Central memory CD4-positive, alpha-beta T cell (primary cell): ENCODE results near the gene SCG5.

ENCODE experiments used
- DNase-seq: peaks from one replicate; pipeline ENCODE4 v3.0.0; 2022

SCG5 gene

GRCh38 chr15:32659340-32660155, 18.0 kb downstream of the SCG5 start:
- no peak for DNase-seq

- no peak for DNase-seq
Observed at GRCh38 chr15:32663671-32664070, 22.2 kb downstream of the SCG5 start.

- DNase-seq = no peak
Observed at GRCh38 chr15:32664796-32665195, 23.3 kb downstream of the SCG5 start.

GRCh38 chr15:32667321-32667720, 25.8 kb downstream of the SCG5 start:
- no peak for DNase-seq

- no peak for DNase-seq
Observed at GRCh38 chr15:32668942-32669341, 27.4 kb downstream of the SCG5 start.

- no peak for DNase-seq
Observed at GRCh38 chr15:32669896-32670611, 28.5 kb downstream of the SCG5 start.

- no peak for DNase-seq
Observed at GRCh38 chr15:32670623-32671022, 29.1 kb downstream of the SCG5 start.

GRCh38 chr15:32671339-32672325, 30.1 kb downstream of the SCG5 start:
- DNase-seq = no peak

GRCh38 chr15:32674681-32675080, 33.2 kb downstream of the SCG5 start:
- DNase-seq = no peak

- DNase-seq = no peak
Observed at GRCh38 chr15:32675466-32675865, 34.0 kb downstream of the SCG5 start.

- DNase-seq = no peak
Observed at GRCh38 chr15:32676169-32676568, 34.7 kb downstream of the SCG5 start.

GRCh38 chr15:32677238-32677750, 35.8 kb downstream of the SCG5 start:
- no peak for DNase-seq

GRCh38 chr15:32679298-32679690, 37.8 kb downstream of the SCG5 start:
- DNase-seq = no peak

GRCh38 chr15:32682569-32682968, 41.1 kb downstream of the SCG5 start:
- no peak for DNase-seq

- no peak for DNase-seq
Observed at GRCh38 chr15:32682977-32683630, 41.6 kb downstream of the SCG5 start.

- DNase-seq = no peak
Observed at GRCh38 chr15:32683906-32684584, 42.5 kb downstream of the SCG5 start.

GRCh38 chr15:32685576-32685975, 44.1 kb downstream of the SCG5 start:
- no peak for DNase-seq

- no peak for DNase-seq
Observed at GRCh38 chr15:32687556-32687955, 46.0 kb downstream of the SCG5 start.

- DNase-seq = no peak
Observed at GRCh38 chr15:32688151-32688639, 46.7 kb downstream of the SCG5 start.

GRCh38 chr15:32690941-32691688, 49.6 kb downstream of the SCG5 start:
- no peak for DNase-seq

- no peak for DNase-seq
Observed at GRCh38 chr15:32691689-32692038, 50.2 kb downstream of the SCG5 start.
